GM23248 (cell line): ENCODE results near the gene WNT16. TPM values are rescaled to one million over a fixed set of nuclear protein-coding genes. Genes with fewer than 3 reads are reported as not detected.

Source experiments
- DNase-seq: peaks from one replicate; pipeline ENCODE4 v3.0.0-alpha.2; 2015
- H2AFZ ChIP-seq: fragments of 200-600 bp; sonication (generic); 2 replicates; pipeline ENCODE4 v1.6.1; 2016; ENCODE audit warnings: antibody characterized with exemption
- H3F3A ChIP-seq: fragments of 200-600 bp; sonication (generic); 2 replicates; pipeline ENCODE4 v1.6.1; 2016; ENCODE audit warnings: mild to moderate bottlenecking, antibody characterized with exemption, mixed run types; ENCODE audit not compliant: insufficient read depth
- H3K27ac ChIP-seq: fragments of 200-600 bp; sonication (generic); 2 replicates; pipeline ENCODE4 v1.5.1; 2016; ENCODE audit warnings: mild to moderate bottlenecking
- H3K27me3 ChIP-seq: fragments of 200-600 bp; sonication (generic); replicated peaks from 2 replicates; pipeline ENCODE4 v1.6.1; 2016; ENCODE audit warnings: mild to moderate bottlenecking; ENCODE audit not compliant: insufficient read depth
- H3K36me3 ChIP-seq: fragments of 200-600 bp; sonication (generic); 2 replicates; pipeline ENCODE4 v1.6.1; 2016; ENCODE audit warnings: low read depth, mild to moderate bottlenecking
- H3K4me1 ChIP-seq: fragments of 200-600 bp; sonication (generic); 2 replicates; pipeline ENCODE4 v1.6.1; 2016; ENCODE audit warnings: mild to moderate bottlenecking; ENCODE audit not compliant: insufficient read depth
- H3K4me2 ChIP-seq: fragments of 200-600 bp; sonication (generic); one replicate; pipeline ENCODE4 v1.6.1; 2016; ENCODE audit warnings: mild to moderate bottlenecking; ENCODE audit not compliant: unreplicated experiment
- H3K4me3 ChIP-seq: fragments of 200-600 bp; sonication (generic); 2 replicates; pipeline ENCODE4 v1.5.1; 2016; ENCODE audit warnings: mild to moderate bottlenecking
- H3K79me2 ChIP-seq: fragments of 200-600 bp; sonication (generic); 2 replicates; pipeline ENCODE4 v1.6.1; 2016; ENCODE audit warnings: mild to moderate bottlenecking; ENCODE audit not compliant: insufficient read depth
- H3K9ac ChIP-seq: fragments of 200-600 bp; sonication (generic); 2 replicates; pipeline ENCODE4 v1.6.1; 2016; ENCODE audit warnings: mild to moderate bottlenecking
- H3K9me2 ChIP-seq: fragments of 200-600 bp; sonication (generic); 2 replicates; pipeline ENCODE4 v1.6.1; 2016; ENCODE audit warnings: mixed run types, mild to moderate bottlenecking, moderate library complexity; ENCODE audit not compliant: insufficient read depth
- H3K9me3 ChIP-seq: fragments of 200-600 bp; sonication (generic); one replicate; pipeline ENCODE4 v1.6.1; 2017; ENCODE audit warnings: low read depth
- H4K20me1 ChIP-seq: fragments of 200-600 bp; sonication (generic); 2 replicates; pipeline ENCODE4 v1.6.0; 2016; ENCODE audit not compliant: insufficient read depth
- EZH2 ChIP-seq: fragments of 200-600 bp; sonication (generic); IDR thresholded peaks from 2 replicates; pipeline ENCODE4 v1.6.1; 2018; ENCODE audit warnings: antibody characterized with exemption, mild to moderate bottlenecking; ENCODE audit not compliant: insufficient read depth, poor library complexity, severe bottlenecking
- EZH2phosphoT487 ChIP-seq: fragments of 200-600 bp; sonication (generic); IDR thresholded peaks from 2 replicates; pipeline ENCODE4 v1.6.1; 2018; ENCODE audit warnings: antibody characterized with exemption, moderate library complexity, mild to moderate bottlenecking, low read depth; ENCODE audit not compliant: insufficient read depth
- WGBS, 2 experiments: methylation state at CpG; one replicate each; pipeline ENCODE4 v1.1.6; 2015 to 2017; ENCODE audit warnings: low lambda C conversion rate in 2 of 2, low coverage in 1 of 2; ENCODE audit errors: missing lambda C conversion rate in 2 of 2; 5-methylcytosine and 5-hydroxymethylcytosine counted together
- in situ Hi-C: fragments of 300-500 bp; cut with MboI; formaldehyde crosslinking; loops from 2 replicates; pipeline ENCODE4 v1.15.0; 2020
- polyA plus RNA-seq: library from polyadenylated mRNA; unstranded; fragments of >200 nt; fragmentation: Nextera tagmentation; extraction: Ambion mirVana; gene quantifications from 2 replicates; pipeline ENCODE4 v1.2.1, GENCODE V29; 2016
- total RNA-seq: library from RNA; depleted of rRNA; stranded (reverse); fragments of >200 nt; shearing (Covaris generic); gene quantifications from 2 replicates; pipeline ENCODE4 v1.2.3, GENCODE V29; 2014

Gene WNT16
- total and polyA plus RNA-seq, 2 experiments from 2014 or later = 0.22 to 0.23 TPM

GRCh38 chr7:121282129-121282528 is 46.7 kb upstream of the WNT16 start:
- H3K36me3 ChIP-seq = no peaks in the 10 kb centered on the region
- H2AFZ ChIP-seq = no peak overlapping the region
- no peak overlapping the region for H3K4me3 ChIP-seq
- no peak overlapping the region for H3K9ac ChIP-seq
- no peak for DNase-seq
- H3K9me2 ChIP-seq = 0 out of 2 replicates have a peak, but pooled peaks cover 5% of the 10 kb centered on the region
- H3K4me1 ChIP-seq = peaks cover 29% of the 10 kb centered on the region
- H3K9me3 ChIP-seq = no peaks in the 10 kb centered on the region
- no peaks in the 10 kb centered on the region for H3K27me3 ChIP-seq
- H3K4me2 ChIP-seq = no peak overlapping the region
- H3F3A ChIP-seq = no peaks in the 10 kb centered on the region; the same call in 1 of the 2 replicates
- no peak overlapping the region for H3K27ac ChIP-seq
- H4K20me1 ChIP-seq = no peaks in the 10 kb centered on the region
- no peaks in the 10 kb centered on the region for H3K79me2 ChIP-seq
- in situ Hi-C loops = no loop called here
- 72 to 81% methylated on average over 3 of the region's 3 CpGs for WGBS, 2 experiments
- no peak for TF ChIP-seq EZH2
- TF ChIP-seq EZH2phosphoT487 = no peak

GRCh38 chr7:121285066-121285667 is 43.6 kb upstream of the WNT16 start:
- Histone ChIP-seq H3K4me1 (peaks cover 27% of the 10 kb centered on the region), H3K9me2 (0 out of 2 replicates have a peak, but pooled peaks cover 5% of the 10 kb centered on the region), H3K79me2 (no peaks in the 10 kb centered on the region), H3K27ac (no peak overlapping the region), H3F3A (no peaks in the 10 kb centered on the region), H3K27me3 (no peaks in the 10 kb centered on the region), H3K36me3 (no peaks in the 10 kb centered on the region), H2AFZ (no peak overlapping the region), H4K20me1 (no peaks in the 10 kb centered on the region), H3K9me3 (no peaks in the 10 kb centered on the region), H3K4me3 (no peak overlapping the region), H3K4me2 (no peak overlapping the region), H3K9ac (no peak overlapping the region)
- in situ Hi-C loops = no loop called here
- 94 to 96% methylated on average over 1 of the region's 1 CpG for WGBS, 2 experiments
- TF ChIP-seq EZH2 (no peak), EZH2phosphoT487 (no peak)
- no peak for DNase-seq

GRCh38 chr7:121286186-121286585 is 42.6 kb upstream of the WNT16 start:
- no peaks in the 10 kb centered on the region for H3K79me2 ChIP-seq
- DNase-seq = no peak
- H3F3A ChIP-seq = no peaks in the 10 kb centered on the region
- H3K4me2 ChIP-seq = no peak overlapping the region
- H3K27ac ChIP-seq = no peak overlapping the region
- in situ Hi-C loops = no loop called here
- H3K9me3 ChIP-seq = no peaks in the 10 kb centered on the region
- TF ChIP-seq EZH2 = no peak
- no peak for TF ChIP-seq EZH2phosphoT487
- no peak overlapping the region for H3K9ac ChIP-seq
- H3K4me1 ChIP-seq = peaks cover 22% of the 10 kb centered on the region
- WGBS, 2 experiments = 75 to 78% methylated on average over 2 of the region's 2 CpGs
- H3K27me3 ChIP-seq = no peaks in the 10 kb centered on the region
- no peak overlapping the region for H3K4me3 ChIP-seq
- no peak overlapping the region for H2AFZ ChIP-seq
- 0 out of 2 replicates have a peak, but pooled peaks cover 5% of the 10 kb centered on the region for H3K9me2 ChIP-seq
- H3K36me3 ChIP-seq = no peaks in the 10 kb centered on the region
- no peaks in the 10 kb centered on the region for H4K20me1 ChIP-seq

- H3K27me3 ChIP-seq = no peaks in the 10 kb centered on the region
- peak; percentile 50 for DNase-seq
- no peaks in the 10 kb centered on the region for H3K9me3 ChIP-seq
- H3K9ac ChIP-seq = no peak overlapping the region
- H3F3A ChIP-seq = no peaks in the 10 kb centered on the region
- H3K27ac ChIP-seq = no peak overlapping the region
- 88 to 90% methylated on average over 6 of the region's 6 CpGs for WGBS, 2 experiments
- H4K20me1 ChIP-seq = no peaks in the 10 kb centered on the region
- H3K36me3 ChIP-seq = no peaks in the 10 kb centered on the region
- 0 out of 2 replicates have a peak, but pooled peaks cover 5% of the 10 kb centered on the region for H3K9me2 ChIP-seq
- TF ChIP-seq EZH2 = no peak
- no peak for TF ChIP-seq EZH2phosphoT487
- H2AFZ ChIP-seq = no peak overlapping the region
- no peaks in the 10 kb centered on the region for H3K79me2 ChIP-seq
- in situ Hi-C loops = no loop called here
- no peak overlapping the region for H3K4me3 ChIP-seq
- peaks cover 21% of the 10 kb centered on the region for H3K4me1 ChIP-seq
- H3K4me2 ChIP-seq = no peak overlapping the region
Observed at GRCh38 chr7:121286742-121287734, 41.8 kb upstream of the WNT16 start.
